Subcutaneous adipose tissue (tissue), 4 donors: ENCODE data around the gene AFDN. TPM values are rescaled to one million over a fixed set of nuclear protein-coding genes. Genes with fewer than 3 reads are reported as not detected.

Source experiments
- total RNA-seq, 4 donors: library from RNA; depleted of rRNA; stranded (reverse); fragments of >200 nt; gene quantifications; one replicate each; pipeline ENCODE4 v1.1.0, GENCODE V29; 2016
- TF ChIP-seq, protein P1 (sequence below): fragments of 450-650 bp; IDR thresholded peaks from one replicate; pipeline ENCODE4 v1.5.1; 2016; ENCODE audit warnings: low read depth, mild to moderate bottlenecking, control low read depth, antibody characterized with exemption, moderate library complexity

The AFDN gene
- total RNA-seq, 4 donors from 2014 or later: 51.5 to 126 (median 88.1) TPM

DNA sequence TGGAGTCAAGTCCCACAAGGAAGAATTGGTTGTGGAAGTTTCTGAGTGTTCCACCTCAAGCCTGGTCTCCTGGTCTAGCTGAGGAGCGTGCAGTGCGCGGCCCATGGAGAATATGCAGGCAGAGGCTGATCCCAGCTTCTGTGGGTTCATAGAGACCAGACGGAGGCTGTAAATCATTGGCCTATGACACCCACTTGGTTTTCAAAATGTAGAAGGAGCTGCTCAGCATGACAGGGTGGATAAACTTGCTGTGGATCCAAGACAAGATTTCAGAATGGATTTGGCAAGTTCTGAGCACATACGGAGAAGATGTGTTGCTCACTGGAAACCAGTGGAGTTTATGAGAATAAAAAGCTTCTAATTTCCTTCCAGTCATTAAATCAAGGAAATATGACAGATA lies 171.5 kb downstream of the AFDN start:
- TF ChIP-seq, protein P1, sequence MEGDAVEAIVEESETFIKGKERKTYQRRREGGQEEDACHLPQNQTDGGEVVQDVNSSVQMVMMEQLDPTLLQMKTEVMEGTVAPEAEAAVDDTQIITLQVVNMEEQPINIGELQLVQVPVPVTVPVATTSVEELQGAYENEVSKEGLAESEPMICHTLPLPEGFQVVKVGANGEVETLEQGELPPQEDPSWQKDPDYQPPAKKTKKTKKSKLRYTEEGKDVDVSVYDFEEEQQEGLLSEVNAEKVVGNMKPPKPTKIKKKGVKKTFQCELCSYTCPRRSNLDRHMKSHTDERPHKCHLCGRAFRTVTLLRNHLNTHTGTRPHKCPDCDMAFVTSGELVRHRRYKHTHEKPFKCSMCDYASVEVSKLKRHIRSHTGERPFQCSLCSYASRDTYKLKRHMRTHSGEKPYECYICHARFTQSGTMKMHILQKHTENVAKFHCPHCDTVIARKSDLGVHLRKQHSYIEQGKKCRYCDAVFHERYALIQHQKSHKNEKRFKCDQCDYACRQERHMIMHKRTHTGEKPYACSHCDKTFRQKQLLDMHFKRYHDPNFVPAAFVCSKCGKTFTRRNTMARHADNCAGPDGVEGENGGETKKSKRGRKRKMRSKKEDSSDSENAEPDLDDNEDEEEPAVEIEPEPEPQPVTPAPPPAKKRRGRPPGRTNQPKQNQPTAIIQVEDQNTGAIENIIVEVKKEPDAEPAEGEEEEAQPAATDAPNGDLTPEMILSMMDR: no peak

DNA sequence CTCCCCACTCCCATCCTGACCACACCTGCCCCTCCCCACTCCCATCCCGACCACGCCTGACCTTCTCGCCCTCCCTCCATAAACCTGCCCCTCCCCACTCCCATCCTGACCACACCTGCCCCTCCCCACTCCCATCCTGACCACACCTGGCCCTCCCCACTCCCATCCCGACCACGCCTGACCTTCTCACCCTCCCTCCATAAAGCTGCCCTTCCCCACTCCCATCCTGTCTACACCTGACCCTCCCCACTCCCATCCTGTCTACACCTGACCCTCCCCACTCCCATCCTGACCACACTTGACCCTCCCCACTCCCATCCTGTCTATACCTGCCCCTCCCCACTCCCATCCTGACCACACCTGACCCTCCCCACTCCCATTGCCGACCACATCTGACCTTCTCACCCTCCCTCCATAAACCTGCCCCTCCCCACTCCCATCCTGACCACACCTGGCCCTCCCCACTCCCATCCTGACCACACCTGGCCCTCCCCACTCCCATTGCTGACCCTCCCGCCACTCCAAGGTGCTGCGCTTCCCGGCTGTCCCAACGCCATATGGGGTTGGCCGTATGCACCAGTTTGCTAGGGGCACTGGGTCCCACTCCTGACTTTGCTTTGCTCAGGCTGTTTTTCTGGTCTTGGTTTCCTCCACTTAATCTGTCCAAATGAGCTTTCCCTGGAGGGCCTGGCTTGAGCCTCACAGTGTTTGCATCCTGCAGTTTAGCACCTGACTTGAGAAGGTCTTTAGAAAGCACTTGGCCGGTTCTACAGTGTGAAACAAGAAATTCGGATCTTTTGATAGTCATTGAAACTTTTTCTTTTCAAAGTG lies 173.7 kb downstream of the AFDN start:
- TF ChIP-seq, protein P1: no peak

- TF ChIP-seq, protein P1: no peak
These were observed 174.3 kb downstream of the AFDN start for GRCh38 chr6:168001029-168001332.

- TF ChIP-seq, protein P1: no peak
These were observed 176.1 kb downstream of the AFDN start for GRCh38 chr6:168002804-168003203.

GRCh38 chr6:168004023-168004422 lies 177.3 kb downstream of the AFDN start:
- TF ChIP-seq, protein P1: no peak

- TF ChIP-seq, protein P1: no peak
These were observed 178.2 kb downstream of the AFDN start for GRCh38 chr6:168004945-168005344.

GRCh38 chr6:168005796-168006195 lies 179.1 kb downstream of the AFDN start:
- TF ChIP-seq, protein P1: no peak
